Thyroid gland (tissue), 4 donors: ENCODE results near the gene FBH1. TPM values are rescaled to one million over a fixed set of nuclear protein-coding genes. Genes with fewer than 3 reads are reported as not detected.
A peak's percentile ranks its signal among the peaks of the same experiment; 100 is the strongest.

Experiments used
- DNase-seq, 2 donors: peaks; one replicate each; pipeline ENCODE4 v3.0.0-alpha.2; 2019
- H3K27ac ChIP-seq, 3 donors: fragments of 200-600 bp; sonication (generic); 1 replicate in 2 of 3; 2 replicates in 1 of 3; pipeline ENCODE4 v1.5.1; 2016 to 2019; ENCODE audit warnings: mild to moderate bottlenecking in 1 of 3, moderate library complexity in 1 of 3
- H3K27me3 ChIP-seq: fragments of 200-600 bp; sonication (generic); one replicate; pipeline ENCODE4 v1.5.1; 2019
- H3K36me3 ChIP-seq, 2 donors: fragments of 200-600 bp; sonication (generic); one replicate each; pipeline ENCODE4 v1.5.1; 2016 to 2019
- H3K4me1 ChIP-seq, 2 donors: fragments of 200-600 bp; sonication (generic); one replicate each; pipeline ENCODE4 v1.5.1; 2017 to 2019
- H3K4me3 ChIP-seq, 3 donors: fragments of 200-600 bp; sonication (generic); replicated peaks in 1 of 3; 1 replicate in 2 of 3; 2 replicates in 1 of 3; pipeline ENCODE4 v1.5.1; 2016; ENCODE audit warnings: mild to moderate bottlenecking in 1 of 3
- H3K9me3 ChIP-seq: fragments of 200-600 bp; sonication (generic); one replicate; pipeline ENCODE4 v1.5.1; 2017
- CTCF ChIP-seq, 6 experiments: fragments of 200-600 bp in 3 of 6; fragments of 450-650 bp in 3 of 6; sonication (generic) in 3 of 6; IDR thresholded peaks; one replicate each; pipeline ENCODE4 v1.5.1; 2016 to 2019; ENCODE audit warnings: antibody characterized with exemption in 6 of 6, mild to moderate bottlenecking in 2 of 6, inconsistent platforms in 1 of 6, moderate library complexity in 1 of 6
- POLR2A ChIP-seq, 2 donors: fragments of 450-650 bp; IDR thresholded peaks; one replicate each; pipeline ENCODE4 v1.6.1; 2017; ENCODE audit warnings: antibody characterized with exemption in 2 of 2, mild to moderate bottlenecking in 2 of 2, moderate library complexity in 1 of 2
- WGBS, 2 donors: methylation state at CpG; one replicate each; pipeline ENCODE4 v1.1.5; 2017; 5-methylcytosine and 5-hydroxymethylcytosine counted together
- intact Hi-C: fragments of 100-400 bp; cut with DNase I; formaldehyde crosslinking; loops from one replicate; pipeline ENCODE4 v1.15.1; 2023
- total RNA-seq, 4 donors: library from RNA; depleted of rRNA; stranded (reverse); fragments of >200 nt; gene quantifications; one replicate each; pipeline ENCODE4 v1.2.3, GENCODE V29; 2016

FBH1 gene
- total RNA-seq, 4 donors from 2014 or later: 88.3 to 100 (median 94.8) TPM

GRCh38 chr10:5885619-5886018, 4.4 kb upstream of the FBH1 start:
- Histone ChIP-seq H3K4me1 (peaks cover 9 to 10% of the 10 kb centered on the region in 2 donors), H3K27me3 (no peaks in the 10 kb centered on the region), H3K9me3 (no peaks in the 10 kb centered on the region), H3K36me3 (peaks cover 13 to 26% of the 10 kb centered on the region in 2 donors), H3K27ac (no peak overlapping the region), H3K4me3 (no peak overlapping the region)
- 94 to 95% methylated on average over 5 of the region's 5 CpGs for WGBS, 2 donors
- intact Hi-C loops: loop anchor here (5.0 kb wide), 1 partner anchor 68 kb away; no protein-coding TSS in a partner anchor
- no peak for DNase-seq
- no peak for TF ChIP-seq POLR2A (IDR thresholded peaks at IDR 0.05)
- TF ChIP-seq CTCF (IDR thresholded peaks at IDR 0.05): no peak

GRCh38 chr10:5887029-5887428, 3.0 kb upstream of the FBH1 start:
- no peak for DNase-seq
- H3K27me3 ChIP-seq: no peaks in the 10 kb centered on the region
- 84 to 85% methylated on average over 1 of the region's 1 CpG for WGBS, 2 donors
- no peak for TF ChIP-seq POLR2A (IDR thresholded peaks at IDR 0.05)
- TF ChIP-seq CTCF (IDR thresholded peaks at IDR 0.05): no peak
- intact Hi-C loops: loop anchor here (5.0 kb wide), 1 partner anchor 70 kb away; no protein-coding TSS in a partner anchor
- H3K27ac ChIP-seq: no peak overlapping the region
- H3K9me3 ChIP-seq: no peaks in the 10 kb centered on the region
- peaks cover 13 to 26% of the 10 kb centered on the region in 2 donors for H3K36me3 ChIP-seq
- H3K4me1 ChIP-seq: peaks cover 17 to 22% of the 10 kb centered on the region in 2 donors
- H3K4me3 ChIP-seq: no peak overlapping the region

- H3K27ac ChIP-seq: no peak overlapping the region
- intact Hi-C loops: loop anchor here (5.0 kb wide), 1 partner anchor 70 kb away; no protein-coding TSS in a partner anchor
- WGBS, 2 donors: 95 to 99% methylated on average over 7 to 8 of the region's 8 CpGs
- peaks cover 12 to 23% of the 10 kb centered on the region in 2 donors for H3K36me3 ChIP-seq
- no peak for DNase-seq
- no peaks in the 10 kb centered on the region for H3K27me3 ChIP-seq
- H3K9me3 ChIP-seq: no peaks in the 10 kb centered on the region
- H3K4me1 ChIP-seq: peaks cover 17 to 23% of the 10 kb centered on the region in 2 donors
- no peak overlapping the region for H3K4me3 ChIP-seq
- TF ChIP-seq CTCF (IDR thresholded peaks at IDR 0.05): no peak
- no peak for TF ChIP-seq POLR2A (IDR thresholded peaks at IDR 0.05)
Observed at GRCh38 chr10:5887641-5888040, 2.4 kb upstream of the FBH1 start.

- Histone ChIP-seq H3K36me3 (peaks cover 5 to 17% of the 10 kb centered on the region in 2 donors), H3K27ac (no peak overlapping the region), H3K4me3 (peak overlapping the region in 2 of 3 donors; percentile 88 to 91), H3K4me1 (peaks cover 17 to 23% of the 10 kb centered on the region in 2 donors), H3K9me3 (no peaks in the 10 kb centered on the region), H3K27me3 (no peaks in the 10 kb centered on the region)
- intact Hi-C loops: loop anchor here (5.0 kb wide), 1 partner anchor 71 kb away; no protein-coding TSS in a partner anchor
- WGBS, 2 donors: 27 to 31% methylated on average over 10 of the region's 10 CpGs
- no peak for DNase-seq
- no peak for TF ChIP-seq CTCF (IDR thresholded peaks at IDR 0.05)
- TF ChIP-seq POLR2A (IDR thresholded peaks at IDR 0.05): no peak
Observed at GRCh38 chr10:5888351-5888750, 1.7 kb upstream of the FBH1 start.

- peak overlapping the region; percentile 88 to 96 (median 91) for H3K4me3 ChIP-seq
- 2 to 3% methylated on average over 9 to 10 of the region's 80 CpGs for WGBS, 2 donors
- intact Hi-C loops: loop anchor here (5.0 kb wide), 1 partner anchor 72 kb away; no protein-coding TSS in a partner anchor
Observed at GRCh38 chr10:5888843-5889623, 1.0 kb upstream of the FBH1 start.

More at GRCh38 chr10:5888843-5889623, 1.0 kb upstream of the FBH1 start:
- Histone ChIP-seq H3K4me1 (peaks cover 17 to 23% of the 10 kb centered on the region in 2 donors), H3K27ac (peak overlapping the region in 2 of 3 donors; percentile 41 to 47), H3K36me3 (peaks cover 0 to 11% of the 10 kb centered on the region in 2 donors), H3K9me3 (no peaks in the 10 kb centered on the region), H3K27me3 (no peaks in the 10 kb centered on the region)
- peak; percentile 37 to 42 for DNase-seq
- TF ChIP-seq POLR2A (IDR thresholded peaks at IDR 0.05) (no peak), CTCF (IDR thresholded peaks at IDR 0.05) (peak in 1 of 6 experiments; percentile 20)
